Measurements from ENCODE around the gene DESI2.

- TF ChIP-seq EZH2 (IDR thresholded peaks at IDR 0.05; ENCODE audit: low read length, missing control alignments) (no peak), CTCF (conservative IDR thresholded peaks at IDR 0.05 in 1 of 2, IDR thresholded peaks at IDR 0.05 in 1 of 2; ENCODE audit: low read depth in 1 of 2, low read length in 2 of 2) (no peak)
Measured at GRCh38 chr1:244657421-244657820, 4.5 kb downstream of the DESI2 start.

Data from fibroblast of lung (primary cell).